ENCODE results near the gene PEX26. TPM values are rescaled to one million over a fixed set of nuclear protein-coding genes. Genes with fewer than 3 reads are reported as not detected.

Gene PEX26
- total and polyA plus RNA-seq, 4 donors, result 3.5 to 21.0 (median 16.9) TPM

DNA sequence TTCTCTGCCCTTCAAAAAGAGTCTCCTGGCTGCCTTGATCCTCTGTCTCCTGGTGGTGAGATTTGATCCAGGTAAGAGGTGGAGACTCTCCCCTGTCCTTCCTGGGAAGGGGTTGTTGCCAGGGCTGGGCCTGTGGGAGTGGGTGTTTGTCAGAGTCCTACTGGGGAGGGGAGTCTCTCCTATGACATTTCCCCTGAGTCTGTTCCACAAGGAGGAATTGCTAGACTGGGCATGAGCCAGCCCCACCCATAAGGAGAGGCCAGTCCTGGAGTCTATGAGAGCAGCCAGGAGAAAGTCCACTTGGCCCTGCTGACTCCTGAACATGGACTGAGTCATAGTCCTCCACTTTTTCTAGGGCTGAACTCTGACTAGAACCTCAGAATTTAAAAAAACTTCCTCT is 7.4 kb downstream of the PEX26 start:
- Histone ChIP-seq H3K27me3 (ENCODE audit: control insufficient read depth in 4 of 4, insufficient read depth in 4 of 4, low read length in 3 of 4) (no peaks in the 10 kb centered on the region), H3K9ac (ENCODE audit: low read depth in 1 of 2, low read length in 2 of 2) (no peak overlapping the region), H3K9me3 (ENCODE audit: control insufficient read depth in 4 of 4, low read length in 3 of 4) (no peaks in the 10 kb centered on the region), H3K27ac (ENCODE audit: low read depth in 1 of 2, low read length in 2 of 2) (peak overlapping the region; percentile 0 to 71), H3K4me1 (ENCODE audit: control insufficient read depth in 4 of 4, insufficient read depth in 4 of 4, low read length in 3 of 4) (peaks cover 0 to 12% (median 5%) of the 10 kb centered on the region in 4 donors), H3K36me3 (ENCODE audit: control insufficient read depth in 4 of 4, insufficient read depth in 3 of 4, low read depth in 1 of 4, low read length in 3 of 4) (peaks cover 8 to 51% (median 28%) of the 10 kb centered on the region in 4 donors), H3K4me3 (ENCODE audit: low read depth in 1 of 3, low read length in 3 of 3) (no peak overlapping the region)
- TF ChIP-seq HNF4A (conservative IDR thresholded peaks at IDR 0.05) (peak; percentile 79 to 81), FOXA1 (IDR thresholded peaks at IDR 0.05) (no peak), RAD21 (IDR thresholded peaks at IDR 0.05) (no peak), TAF1 (conservative IDR thresholded peaks at IDR 0.05) (no peak), JUND (IDR thresholded peaks at IDR 0.05) (peak; percentile 53 to 66), YY1 (IDR thresholded peaks at IDR 0.05) (no peak), HNF4G (IDR thresholded peaks at IDR 0.05) (peak; percentile 39), NR2F2 (IDR thresholded peaks at IDR 0.05) (no peak), GABPA (IDR thresholded peaks at IDR 0.05 in 1 of 2, conservative IDR thresholded peaks at IDR 0.05 in 1 of 2) (no peak), EGR1 (IDR thresholded peaks at IDR 0.05; ENCODE audit: low read depth in 2 of 2) (no peak), SP1 (IDR thresholded peaks at IDR 0.05) (peak; percentile 59), FOXA2 (IDR thresholded peaks at IDR 0.05) (no peak), RXRA (IDR thresholded peaks at IDR 0.05) (peak in 1 of 2 donors; percentile 29)
- TF ChIP-seq, protein P1, sequence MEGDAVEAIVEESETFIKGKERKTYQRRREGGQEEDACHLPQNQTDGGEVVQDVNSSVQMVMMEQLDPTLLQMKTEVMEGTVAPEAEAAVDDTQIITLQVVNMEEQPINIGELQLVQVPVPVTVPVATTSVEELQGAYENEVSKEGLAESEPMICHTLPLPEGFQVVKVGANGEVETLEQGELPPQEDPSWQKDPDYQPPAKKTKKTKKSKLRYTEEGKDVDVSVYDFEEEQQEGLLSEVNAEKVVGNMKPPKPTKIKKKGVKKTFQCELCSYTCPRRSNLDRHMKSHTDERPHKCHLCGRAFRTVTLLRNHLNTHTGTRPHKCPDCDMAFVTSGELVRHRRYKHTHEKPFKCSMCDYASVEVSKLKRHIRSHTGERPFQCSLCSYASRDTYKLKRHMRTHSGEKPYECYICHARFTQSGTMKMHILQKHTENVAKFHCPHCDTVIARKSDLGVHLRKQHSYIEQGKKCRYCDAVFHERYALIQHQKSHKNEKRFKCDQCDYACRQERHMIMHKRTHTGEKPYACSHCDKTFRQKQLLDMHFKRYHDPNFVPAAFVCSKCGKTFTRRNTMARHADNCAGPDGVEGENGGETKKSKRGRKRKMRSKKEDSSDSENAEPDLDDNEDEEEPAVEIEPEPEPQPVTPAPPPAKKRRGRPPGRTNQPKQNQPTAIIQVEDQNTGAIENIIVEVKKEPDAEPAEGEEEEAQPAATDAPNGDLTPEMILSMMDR (IDR thresholded peaks at IDR 0.05; ENCODE audit: low read depth, low read length, missing input control), result no peak
- TF ChIP-seq, protein P2, sequence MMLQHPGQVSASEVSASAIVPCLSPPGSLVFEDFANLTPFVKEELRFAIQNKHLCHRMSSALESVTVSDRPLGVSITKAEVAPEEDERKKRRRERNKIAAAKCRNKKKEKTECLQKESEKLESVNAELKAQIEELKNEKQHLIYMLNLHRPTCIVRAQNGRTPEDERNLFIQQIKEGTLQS (IDR thresholded peaks at IDR 0.05), result no peak
- TF ChIP-seq, protein P3, sequence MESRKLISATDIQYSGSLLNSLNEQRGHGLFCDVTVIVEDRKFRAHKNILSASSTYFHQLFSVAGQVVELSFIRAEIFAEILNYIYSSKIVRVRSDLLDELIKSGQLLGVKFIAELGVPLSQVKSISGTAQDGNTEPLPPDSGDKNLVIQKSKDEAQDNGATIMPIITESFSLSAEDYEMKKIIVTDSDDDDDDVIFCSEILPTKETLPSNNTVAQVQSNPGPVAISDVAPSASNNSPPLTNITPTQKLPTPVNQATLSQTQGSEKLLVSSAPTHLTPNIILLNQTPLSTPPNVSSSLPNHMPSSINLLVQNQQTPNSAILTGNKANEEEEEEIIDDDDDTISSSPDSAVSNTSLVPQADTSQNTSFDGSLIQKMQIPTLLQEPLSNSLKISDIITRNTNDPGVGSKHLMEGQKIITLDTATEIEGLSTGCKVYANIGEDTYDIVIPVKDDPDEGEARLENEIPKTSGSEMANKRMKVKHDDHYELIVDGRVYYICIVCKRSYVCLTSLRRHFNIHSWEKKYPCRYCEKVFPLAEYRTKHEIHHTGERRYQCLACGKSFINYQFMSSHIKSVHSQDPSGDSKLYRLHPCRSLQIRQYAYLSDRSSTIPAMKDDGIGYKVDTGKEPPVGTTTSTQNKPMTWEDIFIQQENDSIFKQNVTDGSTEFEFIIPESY (IDR thresholded peaks at IDR 0.05), result no peak
- TF ChIP-seq, protein P4, sequence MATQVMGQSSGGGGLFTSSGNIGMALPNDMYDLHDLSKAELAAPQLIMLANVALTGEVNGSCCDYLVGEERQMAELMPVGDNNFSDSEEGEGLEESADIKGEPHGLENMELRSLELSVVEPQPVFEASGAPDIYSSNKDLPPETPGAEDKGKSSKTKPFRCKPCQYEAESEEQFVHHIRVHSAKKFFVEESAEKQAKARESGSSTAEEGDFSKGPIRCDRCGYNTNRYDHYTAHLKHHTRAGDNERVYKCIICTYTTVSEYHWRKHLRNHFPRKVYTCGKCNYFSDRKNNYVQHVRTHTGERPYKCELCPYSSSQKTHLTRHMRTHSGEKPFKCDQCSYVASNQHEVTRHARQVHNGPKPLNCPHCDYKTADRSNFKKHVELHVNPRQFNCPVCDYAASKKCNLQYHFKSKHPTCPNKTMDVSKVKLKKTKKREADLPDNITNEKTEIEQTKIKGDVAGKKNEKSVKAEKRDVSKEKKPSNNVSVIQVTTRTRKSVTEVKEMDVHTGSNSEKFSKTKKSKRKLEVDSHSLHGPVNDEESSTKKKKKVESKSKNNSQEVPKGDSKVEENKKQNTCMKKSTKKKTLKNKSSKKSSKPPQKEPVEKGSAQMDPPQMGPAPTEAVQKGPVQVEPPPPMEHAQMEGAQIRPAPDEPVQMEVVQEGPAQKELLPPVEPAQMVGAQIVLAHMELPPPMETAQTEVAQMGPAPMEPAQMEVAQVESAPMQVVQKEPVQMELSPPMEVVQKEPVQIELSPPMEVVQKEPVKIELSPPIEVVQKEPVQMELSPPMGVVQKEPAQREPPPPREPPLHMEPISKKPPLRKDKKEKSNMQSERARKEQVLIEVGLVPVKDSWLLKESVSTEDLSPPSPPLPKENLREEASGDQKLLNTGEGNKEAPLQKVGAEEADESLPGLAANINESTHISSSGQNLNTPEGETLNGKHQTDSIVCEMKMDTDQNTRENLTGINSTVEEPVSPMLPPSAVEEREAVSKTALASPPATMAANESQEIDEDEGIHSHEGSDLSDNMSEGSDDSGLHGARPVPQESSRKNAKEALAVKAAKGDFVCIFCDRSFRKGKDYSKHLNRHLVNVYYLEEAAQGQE (IDR thresholded peaks at IDR 0.05), result no peak
- no peak for DNase-seq (ENCODE audit: low spot score)

All from liver (tissue), 9 donors.